Tibial nerve (tissue), 4 donors: Measurements from ENCODE around the gene RXFP3. TPM values are rescaled to one million over a fixed set of nuclear protein-coding genes. Genes with fewer than 3 reads are reported as not detected.
A peak's percentile ranks its signal among the peaks of the same experiment; 100 is the strongest.

Experiments used
- DNase-seq, 2 donors: peaks; one replicate each; pipeline ENCODE4 v3.0.0-alpha.2; 2019; ENCODE audit warnings: low spot score in 2 of 2
- H3K27ac ChIP-seq, 4 donors: fragments of 200-600 bp; sonication (generic) in 3 of 4; one replicate each; pipeline ENCODE4 v1.5.1; 2017 to 2019; ENCODE audit warnings: mild to moderate bottlenecking in 1 of 4
- H3K27me3 ChIP-seq, 2 donors: fragments of 200-600 bp; sonication (generic) in 1 of 2; one replicate each; pipeline versions ENCODE4 v1.5.1 to v1.6.0; 2017 to 2019
- H3K36me3 ChIP-seq, 3 donors: fragments of 200-600 bp; sonication (generic); one replicate each; pipeline ENCODE4 v1.5.1; 2018 to 2019
- H3K4me1 ChIP-seq, 4 donors: fragments of 200-600 bp; sonication (generic) in 3 of 4; one replicate each; pipeline ENCODE4 v1.5.1; 2017 to 2019
- H3K4me3 ChIP-seq, 4 donors: fragments of 200-600 bp; sonication (generic) in 3 of 4; one replicate each; pipeline ENCODE4 v1.5.1; 2017 to 2019; ENCODE audit warnings: mild to moderate bottlenecking in 1 of 4, moderate library complexity in 1 of 4
- H3K9me3 ChIP-seq, 4 donors: fragments of 200-600 bp; sonication (generic) in 3 of 4; one replicate each; pipeline ENCODE4 v1.5.1; 2017 to 2019
- EP300 ChIP-seq, 2 donors: sonication (generic); formaldehyde crosslinking; IDR thresholded peaks; one replicate each; pipeline ENCODE4 v1.6.1; 2017; ENCODE audit warnings: antibody characterized with exemption in 2 of 2, mild to moderate bottlenecking in 1 of 2
- POLR2A ChIP-seq, 2 donors: fragments of 450-650 bp; IDR thresholded peaks; one replicate each; pipeline ENCODE4 v1.6.1; 2017; ENCODE audit warnings: antibody characterized with exemption in 2 of 2, mild to moderate bottlenecking in 2 of 2, moderate library complexity in 2 of 2
- WGBS, 2 donors: methylation state at CpG; one replicate each; pipeline ENCODE4 v1.1.5; 2018; 5-methylcytosine and 5-hydroxymethylcytosine counted together
- total RNA-seq, 4 donors: library from RNA; depleted of rRNA; stranded (reverse); fragments of >200 nt; gene quantifications; one replicate each; pipeline ENCODE4 v1.1.0, GENCODE V29; 2016
- TF ChIP-seq, protein P1 (sequence below), 5 experiments: fragments of 200-600 bp in 3 of 5; fragments of 450-650 bp in 2 of 5; sonication (generic) in 3 of 5; IDR thresholded peaks; one replicate each; pipeline ENCODE4 v1.5.1; 2016 to 2019; ENCODE audit warnings: antibody characterized with exemption in 5 of 5, mild to moderate bottlenecking in 3 of 5, moderate library complexity in 2 of 5

RXFP3 gene, protein sequence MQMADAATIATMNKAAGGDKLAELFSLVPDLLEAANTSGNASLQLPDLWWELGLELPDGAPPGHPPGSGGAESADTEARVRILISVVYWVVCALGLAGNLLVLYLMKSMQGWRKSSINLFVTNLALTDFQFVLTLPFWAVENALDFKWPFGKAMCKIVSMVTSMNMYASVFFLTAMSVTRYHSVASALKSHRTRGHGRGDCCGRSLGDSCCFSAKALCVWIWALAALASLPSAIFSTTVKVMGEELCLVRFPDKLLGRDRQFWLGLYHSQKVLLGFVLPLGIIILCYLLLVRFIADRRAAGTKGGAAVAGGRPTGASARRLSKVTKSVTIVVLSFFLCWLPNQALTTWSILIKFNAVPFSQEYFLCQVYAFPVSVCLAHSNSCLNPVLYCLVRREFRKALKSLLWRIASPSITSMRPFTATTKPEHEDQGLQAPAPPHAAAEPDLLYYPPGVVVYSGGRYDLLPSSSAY
- total RNA-seq, result not detected

GRCh38 chr5:33936381-33937016 lies at the start of gene RXFP3:
TSS of gene RXFP3 (plus strand) at chr5:33936386. CDS start at chr5:33936741, 355 bp downstream.
- Histone ChIP-seq H3K4me3 (peak within 1 kb of the TSS in 2 of 4 donors; percentile 12 to 37), H3K27ac (no peak within 1 kb of the TSS), H3K36me3 (no peaks in the 10 kb centered on the region), H3K4me1 (peaks cover 0 to 20% (median 4%) of the 10 kb centered on the region in 4 donors), H3K9me3 (no peaks in the 10 kb centered on the region), H3K27me3 (peaks cover 0 to 62% of the 10 kb centered on the region in 2 donors)
- 6 to 10% methylated on average over 16 to 40 of the region's 45 CpGs for WGBS, 2 donors
- TF ChIP-seq POLR2A (IDR thresholded peaks at IDR 0.05), result no peak
- no peak for TF ChIP-seq EP300 (IDR thresholded peaks at IDR 0.05)
- TF ChIP-seq, protein P1, sequence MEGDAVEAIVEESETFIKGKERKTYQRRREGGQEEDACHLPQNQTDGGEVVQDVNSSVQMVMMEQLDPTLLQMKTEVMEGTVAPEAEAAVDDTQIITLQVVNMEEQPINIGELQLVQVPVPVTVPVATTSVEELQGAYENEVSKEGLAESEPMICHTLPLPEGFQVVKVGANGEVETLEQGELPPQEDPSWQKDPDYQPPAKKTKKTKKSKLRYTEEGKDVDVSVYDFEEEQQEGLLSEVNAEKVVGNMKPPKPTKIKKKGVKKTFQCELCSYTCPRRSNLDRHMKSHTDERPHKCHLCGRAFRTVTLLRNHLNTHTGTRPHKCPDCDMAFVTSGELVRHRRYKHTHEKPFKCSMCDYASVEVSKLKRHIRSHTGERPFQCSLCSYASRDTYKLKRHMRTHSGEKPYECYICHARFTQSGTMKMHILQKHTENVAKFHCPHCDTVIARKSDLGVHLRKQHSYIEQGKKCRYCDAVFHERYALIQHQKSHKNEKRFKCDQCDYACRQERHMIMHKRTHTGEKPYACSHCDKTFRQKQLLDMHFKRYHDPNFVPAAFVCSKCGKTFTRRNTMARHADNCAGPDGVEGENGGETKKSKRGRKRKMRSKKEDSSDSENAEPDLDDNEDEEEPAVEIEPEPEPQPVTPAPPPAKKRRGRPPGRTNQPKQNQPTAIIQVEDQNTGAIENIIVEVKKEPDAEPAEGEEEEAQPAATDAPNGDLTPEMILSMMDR (IDR thresholded peaks at IDR 0.05), result no peak
- DNase-seq, result no peak

GRCh38 chr5:33887268-33887667 lies 48.9 kb upstream of the RXFP3 start:
- no peak for DNase-seq
- TF ChIP-seq, protein P1 (IDR thresholded peaks at IDR 0.05), result no peak
- no peak for TF ChIP-seq POLR2A (IDR thresholded peaks at IDR 0.05)
- TF ChIP-seq EP300 (IDR thresholded peaks at IDR 0.05), result no peak
- 82 to 96% methylated on average over 3 of the region's 3 CpGs for WGBS, 2 donors
- Histone ChIP-seq H3K36me3 (no peaks in the 10 kb centered on the region), H3K27me3 (no peaks in the 10 kb centered on the region), H3K27ac (no peak overlapping the region), H3K4me3 (no peak overlapping the region), H3K4me1 (peaks cover 0 to 27% (median 11%) of the 10 kb centered on the region in 4 donors), H3K9me3 (no peaks in the 10 kb centered on the region)

GRCh38 chr5:33888587-33888986 lies 47.6 kb upstream of the RXFP3 start:
- Histone ChIP-seq H3K36me3 (no peaks in the 10 kb centered on the region), H3K4me1 (peaks cover 0 to 34% (median 14%) of the 10 kb centered on the region in 4 donors), H3K4me3 (no peak overlapping the region), H3K27ac (no peak overlapping the region), H3K27me3 (no peaks in the 10 kb centered on the region), H3K9me3 (no peaks in the 10 kb centered on the region)
- 24 to 30% methylated on average over 4 of the region's 4 CpGs for WGBS, 2 donors
- no peak for DNase-seq
- TF ChIP-seq, protein P1 (IDR thresholded peaks at IDR 0.05), result no peak

GRCh38 chr5:33890131-33891032 lies 45.8 kb upstream of the RXFP3 start:
- Histone ChIP-seq H3K27ac (no peak overlapping the region), H3K9me3 (no peaks in the 10 kb centered on the region), H3K4me1 (peaks cover 0 to 34% (median 14%) of the 10 kb centered on the region in 4 donors), H3K4me3 (peak overlapping the region in 1 of 4 donors; percentile 60), H3K36me3 (no peaks in the 10 kb centered on the region), H3K27me3 (no peaks in the 10 kb centered on the region)
- DNase-seq, result no peak
- TF ChIP-seq, protein P1 (IDR thresholded peaks at IDR 0.05), result no peak
- TF ChIP-seq POLR2A (IDR thresholded peaks at IDR 0.05), result no peak
- TF ChIP-seq EP300 (IDR thresholded peaks at IDR 0.05), result no peak
- WGBS, 2 donors, result 24 to 32% methylated on average over 10 to 12 of the region's 12 CpGs
